ENCODE data around the gene CNTNAP1.

Gene CNTNAP1

GRCh38 chr17:42743595-42744282 is 61.4 kb downstream of the CNTNAP1 start:
- no peak for DNase-seq

DNA sequence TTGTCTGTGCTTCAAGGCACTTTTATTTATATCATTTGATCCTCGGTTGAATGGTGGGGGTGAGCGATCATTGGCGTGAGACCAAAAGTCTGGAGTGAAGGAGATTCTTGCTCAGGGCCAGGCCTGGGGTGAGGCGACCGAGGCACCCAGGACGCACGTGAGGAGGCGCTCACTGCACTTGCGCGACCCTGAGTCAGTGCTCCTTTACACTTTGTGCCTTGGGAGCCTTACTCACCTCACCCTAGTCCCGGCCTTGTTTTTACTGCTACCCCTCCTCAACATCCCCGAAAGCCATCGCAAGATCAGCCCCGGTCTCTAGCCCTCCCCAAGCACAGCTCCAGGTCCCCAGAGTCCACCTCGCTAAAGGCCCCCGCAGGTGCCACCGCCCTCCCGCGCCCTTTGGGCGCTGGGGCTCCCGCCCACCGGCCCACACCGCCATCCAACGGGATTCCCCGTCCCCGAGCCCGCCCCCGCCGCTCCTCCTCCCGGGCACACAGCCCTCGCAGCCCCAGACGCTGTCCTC is 62.0 kb downstream of the CNTNAP1 start:
- peak; percentile 72 for DNase-seq

DNA sequence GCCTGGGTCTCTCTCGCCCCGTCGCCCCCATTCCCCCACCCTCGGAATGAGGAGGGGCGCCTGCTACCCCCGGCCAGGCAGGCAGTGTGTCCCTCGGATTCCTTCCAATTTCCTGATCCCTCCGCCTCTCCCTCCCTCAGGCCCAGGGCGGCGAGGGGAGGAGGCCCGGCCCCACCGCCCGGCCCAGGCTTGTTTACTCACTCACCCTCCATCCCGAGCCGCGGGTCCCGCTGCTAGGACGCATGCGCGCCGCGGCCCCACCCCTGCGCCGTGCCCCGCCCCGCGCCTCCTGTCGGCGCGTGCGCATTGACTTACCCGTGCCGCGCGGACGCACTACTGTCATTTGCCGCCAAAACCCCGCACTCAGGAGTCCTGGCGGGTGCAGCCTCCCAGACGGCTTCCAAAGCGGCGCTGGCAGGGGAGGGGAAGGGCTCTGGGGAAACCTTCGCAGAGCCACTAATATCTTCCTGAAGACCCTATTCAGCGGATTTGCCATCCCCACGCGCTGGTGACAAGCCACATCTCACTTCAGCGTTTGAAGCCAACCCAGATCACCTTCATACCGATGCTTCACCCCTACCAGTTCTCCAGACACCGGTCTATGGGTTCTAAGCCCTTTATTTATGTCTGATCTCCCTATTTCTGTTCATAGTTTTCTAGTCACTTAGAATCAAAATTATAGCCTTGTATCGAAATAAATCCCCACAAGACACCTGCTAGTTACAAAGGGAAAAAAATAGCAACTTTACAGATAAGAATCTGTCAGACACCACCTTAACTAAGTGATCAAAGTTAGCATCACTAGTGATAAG is 62.7 kb downstream of the CNTNAP1 start, which contains the start of gene EZH1:
EZH1 (minus strand) TSS at position 235 of the 812 bp plus-strand sequence. CDS start 16,099 bp downstream, outside the sequence.
- DNase-seq: peak; percentile 90

DNA sequence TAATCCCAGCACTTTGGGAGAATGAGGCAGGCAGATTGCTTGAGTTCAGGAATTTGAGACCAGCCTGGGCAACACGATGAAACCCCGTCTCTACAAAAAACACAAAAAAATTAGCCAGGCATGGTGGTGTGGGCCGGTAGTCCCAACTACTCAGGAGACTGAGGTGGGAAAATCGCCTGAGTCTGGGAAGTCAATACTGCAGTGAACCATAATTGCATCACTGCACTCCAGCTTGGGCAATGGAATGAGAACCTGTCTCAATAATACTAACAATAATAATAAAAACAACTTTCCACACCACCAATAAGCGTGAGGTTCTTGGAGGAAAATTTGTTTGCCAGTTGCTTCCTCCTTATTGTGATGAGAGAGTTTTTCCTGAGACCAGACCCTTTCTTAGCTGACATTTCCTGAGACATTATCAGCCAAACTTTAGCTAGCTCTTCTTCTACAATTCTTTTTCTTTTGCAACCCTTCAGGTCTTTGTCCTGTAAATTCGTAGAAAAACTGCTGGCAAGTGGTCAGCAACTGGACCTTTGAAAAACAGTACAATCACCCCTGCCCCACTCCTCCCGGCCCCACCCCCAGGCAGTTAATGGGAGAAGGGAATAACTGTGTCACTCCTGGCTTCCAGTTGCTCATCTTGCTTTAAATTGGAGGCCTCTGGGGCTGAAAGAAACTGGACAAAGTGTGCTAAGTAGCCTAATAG is 66.0 kb downstream of the CNTNAP1 start:
- DNase-seq: no peak

DNA sequence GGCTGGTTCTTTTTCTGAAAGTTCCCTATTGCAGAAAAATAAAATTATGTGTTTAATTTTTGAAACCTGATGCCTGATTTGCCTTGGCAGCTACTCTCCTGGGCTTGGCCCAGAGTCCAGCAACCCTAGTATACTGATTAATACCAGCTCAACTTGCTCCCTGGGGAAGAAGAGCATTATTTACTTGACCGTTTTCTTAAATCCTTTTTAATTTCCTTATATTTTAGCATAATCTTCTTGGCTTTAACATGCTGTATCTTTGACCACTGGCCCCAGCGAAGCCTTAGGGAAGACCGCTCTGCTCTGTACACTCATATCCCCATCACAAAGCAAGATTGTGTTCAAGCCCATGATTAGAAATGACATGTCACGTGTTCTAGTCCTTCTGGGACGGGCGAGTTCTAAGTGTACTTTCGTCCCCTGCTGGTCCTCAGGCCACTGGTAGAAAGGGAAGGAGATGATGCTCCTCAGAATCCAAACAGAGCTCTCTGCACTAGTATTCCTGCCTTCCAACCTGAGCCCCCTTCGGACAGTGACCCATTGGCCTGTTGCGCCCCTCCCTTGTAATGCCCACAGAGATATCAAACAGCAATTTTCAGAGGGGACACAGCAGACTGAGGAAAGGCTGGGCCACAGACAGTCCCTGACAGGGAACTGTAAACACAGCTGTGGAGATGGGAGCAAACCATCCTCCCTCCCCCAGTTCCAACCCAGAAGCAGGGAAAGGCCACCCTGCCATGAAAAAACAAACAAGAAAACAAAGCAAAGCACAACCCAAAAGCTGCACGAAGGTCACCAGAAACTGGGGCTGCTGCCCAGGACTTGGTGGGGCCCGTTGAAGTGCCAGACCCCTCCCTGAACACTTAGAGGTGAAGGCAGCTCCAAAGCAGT is 66.8 kb downstream of the CNTNAP1 start:
- no peak for DNase-seq
